Large intestine (tissue), 3 donors: Measurements from ENCODE around the gene FGD2. TPM values are rescaled to one million over a fixed set of nuclear protein-coding genes. Genes with fewer than 3 reads are reported as not detected.
"Not testable (repeated sequence)": the region's sequence is repeated elsewhere in the genome, so short reads cannot be mapped to it uniquely, and the experiment has no call there.

Source experiments
- DNase-seq, 2 donors: peaks; one replicate each; pipeline versions ENCODE4 v3.0.0 to v3.0.0-alpha.2; 2013
- H3K27ac ChIP-seq: one replicate; pipeline ENCODE4 v1.5.1; 2013; ENCODE audit warnings: low read length
- H3K27me3 ChIP-seq: 2 replicates; pipeline ENCODE4 v1.6.1; 2013; ENCODE audit warnings: low read length; ENCODE audit not compliant: control insufficient read depth, insufficient read depth
- H3K36me3 ChIP-seq: 2 replicates; pipeline ENCODE4 v1.6.1; 2013; ENCODE audit warnings: low read length; ENCODE audit not compliant: control insufficient read depth, insufficient read depth
- H3K4me1 ChIP-seq: one replicate; pipeline ENCODE4 v1.6.1; 2013; ENCODE audit warnings: low read length; ENCODE audit not compliant: control insufficient read depth, insufficient read depth
- H3K4me3 ChIP-seq: one replicate; pipeline ENCODE4 v1.5.1; 2013; ENCODE audit warnings: low read length
- H3K9me3 ChIP-seq: one replicate; pipeline ENCODE4 v1.6.1; 2013; ENCODE audit warnings: mild to moderate bottlenecking, low read depth, low read length, moderate library complexity; ENCODE audit not compliant: control insufficient read depth
- WGBS: methylation state at CpG from one replicate; pipeline ENCODE4 v1.1.5; 2013; ENCODE audit warnings: low lambda C conversion rate; ENCODE audit not compliant: insufficient coverage; 5-methylcytosine and 5-hydroxymethylcytosine counted together
- polyA plus RNA-seq: library from polyadenylated mRNA; unstranded; fragments of 120-200 nt; gene quantifications from one replicate; pipeline ENCODE4 v1.2.1, GENCODE V29; 2013

Gene FGD2
- polyA plus RNA-seq, 1 donor = 15.5 TPM

DNA sequence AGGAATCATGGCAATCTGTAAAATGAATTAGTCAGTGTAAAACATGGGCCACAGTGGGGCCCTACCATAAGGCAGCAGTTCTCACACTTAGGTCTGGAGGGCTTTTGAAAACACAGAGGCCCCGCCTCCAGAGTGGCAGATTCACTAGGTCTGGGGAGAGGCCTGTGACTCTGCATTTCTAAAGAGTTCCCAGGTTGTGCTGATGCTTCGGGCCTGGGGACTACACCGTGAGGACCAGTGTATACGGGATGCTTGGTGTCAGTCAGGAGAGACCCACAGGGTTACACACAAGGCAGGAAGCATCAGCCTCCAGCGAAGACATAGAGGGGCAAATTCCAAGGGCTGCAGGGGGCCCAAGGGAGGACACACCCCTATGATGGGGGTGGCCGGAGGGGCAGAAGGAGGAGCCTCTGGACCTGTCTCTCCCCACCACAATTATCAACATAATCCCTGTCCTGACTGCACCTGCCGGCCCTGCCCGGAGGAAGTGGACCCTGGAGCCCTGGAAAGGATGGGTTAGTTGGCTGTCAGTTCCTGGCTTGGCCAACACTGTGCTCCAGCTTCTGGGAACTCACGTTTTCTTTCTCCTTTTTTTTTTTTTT is 46.7 kb downstream of the FGD2 start:
- Histone ChIP-seq H3K4me1 (peaks cover 13% of the 10 kb centered on the region), H3K4me3 (no peak overlapping the region), H3K27ac (peak overlapping the region; percentile 68), H3K9me3 (no peaks in the 10 kb centered on the region), H3K36me3 (no peaks in the 10 kb centered on the region), H3K27me3 (no peaks in the 10 kb centered on the region)
- WGBS = no CpG with 5 or more reads among the region's 9 CpGs
- peak; percentile 64 to 90 for DNase-seq

DNA sequence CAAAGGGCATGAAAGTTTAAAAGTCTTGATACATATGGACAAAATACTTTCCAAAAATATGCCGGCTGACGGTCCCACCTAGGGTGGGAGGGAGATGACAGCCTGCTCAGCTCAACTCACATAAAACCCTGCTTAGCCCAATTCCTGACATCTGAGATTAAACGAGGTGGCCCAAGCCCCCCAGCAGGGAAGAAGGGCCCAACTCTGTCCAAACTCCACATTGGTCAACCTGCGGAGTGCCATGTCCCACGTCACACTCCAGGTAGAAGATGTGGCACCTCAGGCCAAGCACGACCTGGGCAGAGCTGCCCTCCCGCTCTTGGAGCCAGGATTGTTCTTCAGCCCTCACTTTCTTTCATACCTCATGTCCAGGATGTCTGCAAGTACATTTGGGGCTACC is 48.2 kb downstream of the FGD2 start:
- no peaks in the 10 kb centered on the region for H3K36me3 ChIP-seq
- no peaks in the 10 kb centered on the region for H3K27me3 ChIP-seq
- H3K4me1 ChIP-seq = peaks cover 13% of the 10 kb centered on the region
- H3K27ac ChIP-seq = no peak overlapping the region
- no CpG with 5 or more reads among the region's 7 CpGs for WGBS
- no peak overlapping the region for H3K4me3 ChIP-seq
- no peaks in the 10 kb centered on the region for H3K9me3 ChIP-seq
- DNase-seq = no peak

DNA sequence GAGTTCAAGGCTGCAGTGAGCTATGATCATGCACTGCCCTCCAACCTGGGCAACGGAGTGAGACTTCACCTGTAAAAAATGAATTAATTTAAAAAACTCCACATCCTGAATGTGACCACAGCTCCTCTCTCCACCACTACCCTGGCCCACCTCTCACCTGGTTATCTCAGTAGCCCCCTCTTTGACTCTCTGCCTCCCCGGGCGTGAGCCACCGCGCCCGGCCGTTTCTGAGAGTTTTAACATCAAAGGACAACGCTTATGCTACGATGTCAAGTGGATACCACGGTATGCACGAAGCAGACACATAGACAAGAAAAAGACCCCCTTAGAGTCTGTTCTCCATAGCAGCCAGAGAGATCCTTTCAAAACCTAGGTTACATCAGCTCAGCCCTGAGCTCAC is 48.7 kb downstream of the FGD2 start:
- no CpG with 5 or more reads among the region's 11 CpGs for WGBS

DNA sequence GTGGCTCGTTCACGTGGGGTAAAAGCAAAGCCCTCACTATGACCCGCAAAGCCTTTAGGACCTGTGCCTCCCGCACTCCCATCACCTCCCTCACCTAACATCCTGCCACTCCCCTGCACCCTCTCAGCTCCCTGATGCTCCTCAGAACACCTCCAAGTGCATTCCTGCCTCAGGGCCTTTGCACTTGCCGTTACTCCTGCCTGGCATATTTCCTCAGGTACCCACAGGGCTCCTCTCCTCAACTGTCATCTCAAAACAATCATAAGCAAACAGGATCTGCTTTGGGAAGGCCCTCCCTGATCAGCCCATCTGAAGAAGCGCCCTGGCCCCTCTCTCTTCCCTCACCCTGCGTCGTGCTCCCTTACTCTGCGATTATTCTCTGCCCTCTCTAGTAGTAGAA is 49.1 kb downstream of the FGD2 start:
- H3K27ac ChIP-seq = no peak overlapping the region
- DNase-seq = no peak
- H3K4me1 ChIP-seq = peaks cover 16% of the 10 kb centered on the region
- H3K36me3 ChIP-seq = no peaks in the 10 kb centered on the region
- H3K27me3 ChIP-seq = no peaks in the 10 kb centered on the region
- no peaks in the 10 kb centered on the region for H3K9me3 ChIP-seq
- no peak overlapping the region for H3K4me3 ChIP-seq
- WGBS = no CpG with 5 or more reads among the region's 9 CpGs

More for the DNA sequence above, 48.7 kb downstream of the FGD2 start:
- no peaks in the 10 kb centered on the region for H3K36me3 ChIP-seq
- no peak for DNase-seq
- H3K9me3 ChIP-seq = no peaks in the 10 kb centered on the region
- H3K27ac ChIP-seq = no peak overlapping the region
- H3K4me3 ChIP-seq = no peak overlapping the region
- no peaks in the 10 kb centered on the region for H3K27me3 ChIP-seq
- H3K4me1 ChIP-seq = peaks cover 13% of the 10 kb centered on the region

DNA sequence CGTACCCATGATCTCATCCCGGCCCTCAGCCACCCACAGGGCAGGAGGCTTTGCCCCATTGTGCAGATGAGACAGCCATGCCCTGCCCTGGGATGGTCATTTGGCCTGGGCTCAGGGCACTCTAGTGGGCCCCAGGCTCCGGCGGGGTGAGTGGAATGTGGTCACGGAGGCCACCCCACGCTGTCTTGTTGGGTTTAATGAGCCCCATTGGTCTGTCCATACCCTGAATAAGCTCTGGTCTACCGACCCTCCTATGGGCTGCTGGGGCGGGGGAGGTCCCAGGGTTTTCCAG is 50.6 kb downstream of the FGD2 start:
- Histone ChIP-seq H3K4me1 (peaks cover 28% of the 10 kb centered on the region), H3K27ac (no peak overlapping the region), H3K4me3 (no peak overlapping the region), H3K9me3 (no peaks in the 10 kb centered on the region), H3K36me3 (no peaks in the 10 kb centered on the region), H3K27me3 (no peaks in the 10 kb centered on the region)
- WGBS = no CpG with 5 or more reads among the region's 8 CpGs
- no peak for DNase-seq

DNA sequence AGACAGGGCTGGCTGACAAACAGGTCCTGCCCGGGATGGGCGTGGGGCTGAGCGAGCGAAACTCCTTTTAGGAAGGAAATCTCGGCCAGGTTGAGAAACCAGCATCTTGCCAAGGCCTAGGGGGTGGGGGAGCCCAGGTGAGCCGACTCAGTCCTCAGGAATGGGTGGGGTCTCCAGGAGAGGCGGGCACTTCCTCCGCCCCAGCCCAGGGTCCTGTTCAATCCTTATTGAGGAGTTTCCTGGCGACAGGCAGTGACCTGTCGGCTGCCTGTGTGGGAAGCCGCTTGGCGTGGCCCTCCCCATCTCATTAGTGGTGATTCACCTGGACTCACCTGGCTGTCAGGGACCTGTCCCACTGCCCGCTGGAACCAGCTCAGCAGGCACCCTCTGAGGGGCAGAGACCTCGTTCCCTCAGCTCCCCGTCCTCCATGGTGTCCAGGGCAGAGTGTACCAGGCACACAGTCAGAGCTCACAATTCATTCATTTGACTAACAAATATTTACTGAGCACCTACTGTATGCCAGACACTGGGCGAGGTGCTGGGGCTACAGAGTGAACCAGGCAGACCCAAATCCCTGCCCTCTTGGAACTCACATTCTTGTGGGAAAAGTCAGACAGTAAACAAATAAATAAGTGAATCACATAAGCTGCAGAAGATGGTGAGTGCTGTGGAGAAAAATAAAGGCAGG is 51.1 kb downstream of the FGD2 start:
- Histone ChIP-seq H3K4me1 (peaks cover 32% of the 10 kb centered on the region), H3K27ac (no peak overlapping the region), H3K4me3 (no peak overlapping the region), H3K36me3 (no peaks in the 10 kb centered on the region), H3K9me3 (no peaks in the 10 kb centered on the region), H3K27me3 (no peaks in the 10 kb centered on the region)
- WGBS = no CpG with 5 or more reads among the region's 16 CpGs
- DNase-seq = no peak

DNA sequence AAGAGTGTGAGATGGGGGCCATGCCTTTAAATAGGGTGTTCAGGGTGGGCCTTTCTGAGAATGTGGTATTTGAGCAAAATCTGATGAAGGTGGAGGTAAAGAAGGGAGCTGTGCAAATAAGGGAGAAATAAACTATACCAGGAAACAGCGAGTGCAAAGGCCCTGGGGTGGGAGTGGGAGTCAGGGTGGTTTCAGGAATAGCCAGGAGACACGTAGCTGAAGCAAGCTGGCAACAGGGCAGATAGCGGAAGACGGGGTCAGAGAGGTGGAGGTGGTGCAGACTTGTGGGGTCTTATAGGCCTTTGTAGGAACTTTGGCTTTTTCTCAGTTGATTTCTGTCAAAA is 51.6 kb downstream of the FGD2 start:
- no peak overlapping the region for H3K4me3 ChIP-seq
- H3K9me3 ChIP-seq = no peaks in the 10 kb centered on the region
- no peaks in the 10 kb centered on the region for H3K36me3 ChIP-seq
- no peak for DNase-seq
- WGBS = no CpG with 5 or more reads among the region's 4 CpGs
- peaks cover 31% of the 10 kb centered on the region for H3K4me1 ChIP-seq
- no peaks in the 10 kb centered on the region for H3K27me3 ChIP-seq
- H3K27ac ChIP-seq = no peak overlapping the region

DNA sequence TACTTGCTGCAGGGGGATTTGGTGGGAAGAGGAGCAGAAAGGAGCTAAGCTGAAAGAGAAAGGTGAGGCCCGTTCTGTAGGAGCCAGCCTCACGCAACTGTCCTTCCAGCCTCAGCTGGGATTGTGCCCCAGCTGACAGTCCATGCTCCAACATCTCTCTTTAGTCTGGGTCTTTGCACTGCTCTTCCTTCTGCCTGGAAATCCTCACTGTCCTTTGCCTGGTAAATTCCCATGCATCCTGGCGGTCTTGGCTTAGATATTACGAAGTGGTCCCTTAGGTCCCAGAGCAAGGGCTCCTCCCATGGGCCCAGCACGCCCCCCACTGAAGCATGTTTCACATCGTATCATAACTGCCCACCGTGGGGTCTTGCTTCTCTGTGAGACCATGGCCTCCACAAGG is 52.2 kb downstream of the FGD2 start:
- Histone ChIP-seq H3K4me1 (peaks cover 25% of the 10 kb centered on the region), H3K27me3 (no peaks in the 10 kb centered on the region), H3K4me3 (no peak overlapping the region), H3K9me3 (no peaks in the 10 kb centered on the region), H3K36me3 (no peaks in the 10 kb centered on the region), H3K27ac (no peak overlapping the region)
- WGBS = no CpG with 5 or more reads among the region's 7 CpGs
- no peak for DNase-seq

DNA sequence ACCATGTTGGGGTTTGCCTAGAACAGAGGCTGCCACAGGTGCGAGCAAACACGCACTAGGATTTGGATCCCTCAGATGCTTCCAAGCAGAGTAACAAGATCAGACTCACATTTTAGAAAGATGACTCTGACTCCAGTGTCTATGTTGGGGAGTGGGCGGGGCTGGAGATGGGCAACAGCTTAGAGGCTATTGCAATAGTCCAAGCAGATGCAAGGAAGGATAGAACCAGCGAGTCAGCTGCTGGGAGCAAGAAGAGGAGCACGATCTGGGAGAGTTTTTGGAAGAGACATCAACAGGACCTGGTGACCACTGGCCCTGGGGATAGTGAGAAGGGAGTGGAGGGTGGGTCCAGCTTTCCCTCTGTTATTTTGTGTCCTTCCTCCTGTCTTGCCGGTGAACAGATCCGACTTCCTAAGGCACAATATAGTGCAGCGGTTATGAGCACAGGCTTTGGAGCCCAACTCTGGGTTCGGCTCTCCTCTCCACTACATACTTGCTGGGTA is 52.7 kb downstream of the FGD2 start:
- H3K4me3 ChIP-seq = no peak overlapping the region
- DNase-seq = no peak
- WGBS = no CpG with 5 or more reads among the region's 9 CpGs
- H3K4me1 ChIP-seq = peaks cover 24% of the 10 kb centered on the region
- no peak overlapping the region for H3K27ac ChIP-seq
- no peaks in the 10 kb centered on the region for H3K9me3 ChIP-seq
- no peaks in the 10 kb centered on the region for H3K27me3 ChIP-seq
- H3K36me3 ChIP-seq = no peaks in the 10 kb centered on the region

DNA sequence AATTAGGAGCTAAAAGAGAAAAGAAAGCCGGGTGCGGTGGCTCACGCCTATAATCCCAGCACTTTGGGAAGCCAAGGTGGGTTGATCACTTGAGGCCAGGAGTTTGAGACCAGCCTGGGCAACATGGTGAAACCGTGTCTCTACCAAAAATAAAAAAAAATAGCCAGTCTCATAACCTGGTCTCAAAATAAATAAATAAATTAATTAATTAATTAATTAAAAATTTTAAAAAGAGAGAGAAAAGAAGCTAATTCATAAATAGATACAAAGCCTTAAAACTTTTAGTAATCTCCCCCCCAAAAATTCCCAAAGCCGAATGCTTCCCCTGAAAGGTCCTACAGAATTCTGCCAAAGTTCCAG is 53.5 kb downstream of the FGD2 start:
- peak overlapping the region; percentile 88 for H3K27ac ChIP-seq
- WGBS = 100% methylated on average over 1 of the region's 5 CpGs
- not testable (repeated sequence) for H3K27me3 ChIP-seq

More for the DNA sequence above, 53.5 kb downstream of the FGD2 start:
- H3K9me3 ChIP-seq, DNase-seq, H3K4me3 ChIP-seq, H3K36me3 ChIP-seq: not testable (repeated sequence)
- H3K4me1 ChIP-seq = peaks cover 24% of the 10 kb centered on the region
